K562 (cell line): ENCODE measurements around the gene ADRA2B. TPM values are rescaled to one million over a fixed set of nuclear protein-coding genes. Genes with fewer than 3 reads are reported as not detected.

Source experiments
- ATAC-seq: fragments of 200-7000 bp; cut with Tn5 transposase; 3 replicates; pipeline ENCODE4 v1.9.1; 2020; ENCODE audit warnings: moderate library complexity
- BruUV-seq: library from RNA; stranded (reverse); fragments of 400-500 nt; replicated peaks from 2 replicates; lab custom pipeline; 2021; lab: Mats Ljungman, UMichigan
- CTCF ChIA-PET: fragments of 300-600 bp; formaldehyde crosslinking; extraction: SDS; loops from one replicate; lab custom pipeline; 2021; ENCODE audit warnings: low intra/inter-chr PET ratio; lab: Yijun Ruan, JAX
- POLR2A ChIA-PET: fragments of 300-600, 350-650 bp; sonication (Branson Sonifier 250); formaldehyde crosslinking; extraction: SDS; loops from one replicate; lab custom pipeline; 2021; ENCODE audit warnings: antibody characterized with exemption, inconsistent platforms; lab: Yijun Ruan, JAX
- DNase-seq, 4 experiments: peaks; one replicate each; pipeline versions ENCODE4 v3.0.0 to v3.0.0-alpha.2; 2011 to 2018; ENCODE audit warnings: low spot score in 3 of 4, mixed read lengths in 3 of 4; ENCODE audit errors: extremely low read depth in 1 of 4
- FAIRE-seq: peaks from 2 replicates; lab custom pipeline; 2011; peaks lifted over from hg19 to GRCh38; lab: Jason Lieb, UNC
- H2AFZ ChIP-seq: 2 replicates; pipeline ENCODE4 v1.6.0; 2011; ENCODE audit warnings: low read depth, low read length, control low read depth, inconsistent platforms
- H3K27ac ChIP-seq: fragments of 200-600 bp; 3 replicates; pipeline ENCODE4 v1.8.0; 2011; ENCODE audit warnings: low read depth, mild to moderate bottlenecking, control low read depth, inconsistent platforms, low read length, moderate library complexity, mixed read lengths; ENCODE audit errors: extremely low read depth
- H3K27me3 ChIP-seq, 2 experiments: fragments of 300-600 bp in 1 of 2; 2 replicates in 1 of 2; 3 replicates in 1 of 2; pipeline versions ENCODE4 v1.6.0 to v1.8.0; 2011; ENCODE audit warnings: inconsistent platforms in 2 of 2, low read length in 2 of 2, mild to moderate bottlenecking in 1 of 2, mixed read lengths in 1 of 2, moderate library complexity in 1 of 2; ENCODE audit not compliant: control insufficient read depth in 2 of 2, insufficient read depth in 2 of 2
- H3K36me3 ChIP-seq: fragments of 300-600 bp; 3 replicates; pipeline ENCODE4 v1.8.0; 2011; ENCODE audit warnings: mild to moderate bottlenecking, low read length, inconsistent platforms; ENCODE audit not compliant: control insufficient read depth, insufficient read depth
- H3K4me1 ChIP-seq, 2 experiments: fragments of 200-600 bp in 1 of 2; replicated peaks in 1 of 2; 2 replicates in 1 of 2; 3 replicates in 1 of 2; pipeline versions ENCODE4 v1.5.1 to v1.8.0; 2011; ENCODE audit warnings: inconsistent platforms in 2 of 2, low read length in 2 of 2, mild to moderate bottlenecking in 1 of 2, mixed read lengths in 1 of 2, moderate library complexity in 1 of 2; ENCODE audit not compliant: control insufficient read depth in 2 of 2, insufficient read depth in 2 of 2
- H3K4me2 ChIP-seq: 2 replicates; pipeline ENCODE4 v1.6.1; 2011; ENCODE audit warnings: low read length, control low read depth, inconsistent platforms, mixed read lengths; ENCODE audit not compliant: insufficient read depth
- H3K4me3 ChIP-seq: fragments of 200-600 bp; sonication (generic), shearing (Covaris generic); 2 replicates; pipeline ENCODE4 v1.5.1; 2016; ENCODE audit warnings: control low read depth, inconsistent platforms
- H3K79me2 ChIP-seq: fragments of 200-600 bp; 3 replicates; pipeline ENCODE4 v1.8.0; 2011; ENCODE audit warnings: low read length, inconsistent platforms; ENCODE audit not compliant: control insufficient read depth, insufficient read depth
- H3K9ac ChIP-seq, 2 experiments: 2 replicates each; pipeline versions ENCODE4 v1.6.0 to v1.6.1; 2011; ENCODE audit warnings: low read depth in 2 of 2, low read length in 2 of 2, control low read depth in 1 of 2, inconsistent platforms in 1 of 2, mild to moderate bottlenecking in 1 of 2, mixed read lengths in 1 of 2; ENCODE audit not compliant: insufficient read depth in 1 of 2
- H3K9me1 ChIP-seq: one replicate; pipeline ENCODE4 v1.6.0; 2011; ENCODE audit warnings: inconsistent platforms, mild to moderate bottlenecking, low read length, moderate library complexity; ENCODE audit not compliant: control insufficient read depth, insufficient read depth
- H3K9me3 ChIP-seq: replicated peaks from 2 replicates; pipeline ENCODE4 v1.5.1; 2011; ENCODE audit warnings: low read depth, low read length, inconsistent platforms; ENCODE audit not compliant: control insufficient read depth, insufficient read depth
- H4K20me1 ChIP-seq: replicated peaks from 2 replicates; pipeline ENCODE4 v1.6.1; 2011; ENCODE audit warnings: low read length, inconsistent platforms, mixed read lengths; ENCODE audit not compliant: control insufficient read depth, insufficient read depth
- BHLHE40 ChIP-seq: IDR thresholded peaks from 2 replicates; pipeline ENCODE4 v1.6.1; 2011; ENCODE audit warnings: low read length, improper control_type of control experiment
- CTCF ChIP-seq, 3 experiments: IDR thresholded peaks in 2 of 3; conservative IDR thresholded peaks in 1 of 3; 2 replicates each; pipeline ENCODE4 v1.5.1; 2011 to 2012; ENCODE audit warnings: low read length in 3 of 3, mild to moderate bottlenecking in 3 of 3, control low read depth in 2 of 3, improper control_type of control experiment in 1 of 3, inconsistent platforms in 1 of 3, low read depth in 1 of 3, mixed read lengths in 1 of 3, moderate library complexity in 1 of 3; ENCODE audit not compliant: insufficient read depth in 2 of 3
- ETS2 ChIP-seq: IDR thresholded peaks from 2 replicates; pipeline ENCODE4 v1.6.1; 2016; ENCODE audit warnings: borderline replicate concordance, missing genetic modification characterization, mild to moderate bottlenecking, moderate library complexity, missing compliant biosample characterization; ENCODE audit not compliant: poor library complexity, severe bottlenecking
- KLF13 ChIP-seq: fragments of 450-650 bp; IDR thresholded peaks from 2 replicates; pipeline ENCODE4 v1.6.1; 2016; ENCODE audit warnings: missing genetic modification characterization, low read depth, mild to moderate bottlenecking, missing compliant biosample characterization, moderate library complexity, borderline replicate concordance
- MIER1 ChIP-seq: fragments of 450-650 bp; IDR thresholded peaks from 2 replicates; pipeline ENCODE4 v1.6.1; 2016; ENCODE audit warnings: antibody characterized with exemption, mild to moderate bottlenecking, low read depth
- ZNF121 ChIP-seq: sonication (generic); formaldehyde crosslinking; conservative IDR thresholded peaks from 2 replicates; pipeline ENCODE4 v1.8.0; 2022; ENCODE audit warnings: missing genetic modification reagents
- WGBS: fragments of 100-300 bp; shearing (Covaris generic); methylation state at CpG from one replicate; pipeline ENCODE4 v1.1.6; 2016; ENCODE audit warnings: low coverage, mixed read lengths; ENCODE audit not compliant: insufficient coverage; ENCODE audit errors: missing lambda C conversion rate; 5-methylcytosine and 5-hydroxymethylcytosine counted together
- in situ Hi-C: fragments of 300-500 bp; cut with MboI; formaldehyde crosslinking; loops from 4 replicates; pipeline ENCODE4 v1.15.0; 2018; ENCODE audit warnings: inconsistent platforms, mixed read lengths
- intact Hi-C: fragments of 100-400 bp; cut with micrococcal nuclease; formaldehyde crosslinking; loops from 2 replicates; pipeline ENCODE4 v1.14.2; 2022
- polyA plus RNA-seq, 8 experiments: library from polyadenylated mRNA; depleted of rRNA in 4 of 8; stranded (reverse) in 5 of 8; unstranded in 3 of 8; fragments of >200 nt; fragmentation: Nextera tagmentation in 2 of 8; fragmentation: Illumina TruSeq in 1 of 8; extraction: Ambion mirVana in 2 of 8; extraction: Trizol in 1 of 8; gene quantifications; 2 replicates each; pipeline versions ENCODE4 v1.2.1 to v1.2.3, GENCODE V29; 2011 to 2014; ENCODE audit warnings: inconsistent platforms in 1 of 8, missing spikeins in 1 of 8
- total RNA-seq, 7 experiments: library from RNA; depleted of rRNA in 6 of 7; stranded (reverse); fragments of >200 nt in 6 of 7; fragmentation: Illumina TruSeq in 2 of 7; extraction: Trizol in 2 of 7; gene quantifications; 2 replicates each; pipeline versions ENCODE4 v1.2.1 to v1.2.3, GENCODE V29; 2011 to 2021; ENCODE audit warnings: low replicate concordance in 1 of 7

The ADRA2B gene
- total and polyA plus RNA-seq, 9 of the 15 experiments (the other 6 are each of a cell fraction or from before 2014, with no cell fraction given): not detected

GRCh38 chr2:96147593-96148201 lies 31.3 kb upstream of the ADRA2B start:
- WGBS: 54% methylated on average over 9 of the region's 9 CpGs
- H3K4me1 ChIP-seq: peaks cover 22 to 36% of the 10 kb centered on the region in 2 experiments

More at GRCh38 chr2:96147593-96148201, 31.3 kb upstream of the ADRA2B start:
- no peaks in the 10 kb centered on the region for H3K27me3 ChIP-seq
- no peak overlapping the region for H3K4me3 ChIP-seq
- in situ Hi-C loops: no loop called here
- H3K9ac ChIP-seq: 0 out of 4 replicates have a peak overlapping the region, but pooled peaks of 1 of the 2 experiments have one; percentile 71
- TF ChIP-seq ZNF121 (CRISPR knock-in tag) (no peak), ETS2 (tag) (no peak), BHLHE40 (peak; percentile 61), KLF13 (tag) (no peak), MIER1 (no peak), CTCF (IDR thresholded peaks at IDR 0.05 in 2 of 3, conservative IDR thresholded peaks at IDR 0.05 in 1 of 3; ENCODE audit: insufficient read depth in 2 of 3, low read depth in 1 of 3, low read length in 3 of 3) (0 out of 6 replicates have a peak, but pooled peaks of 1 of the 3 experiments have one; percentile 2)
- BruUV-seq: no TSS peak
- H3K9me3 ChIP-seq: no peaks in the 10 kb centered on the region
- DNase-seq (no peak), ATAC-seq (0 out of 3 replicates have a peak, but pooled peaks have one; percentile 16), FAIRE-seq (no peak)
- H4K20me1 ChIP-seq: no peaks in the 10 kb centered on the region
- intact Hi-C loops: no loop called here
- POLR2A ChIA-PET: interaction anchor here (0.8 kb wide), 1 partner anchor 125 kb away, joined by 3 read pairs; no protein-coding TSS in a partner anchor
- no peak overlapping the region for H2AFZ ChIP-seq
- H3K36me3 ChIP-seq: no peaks in the 10 kb centered on the region
- H3K79me2 ChIP-seq: no peaks in the 10 kb centered on the region
- H3K27ac ChIP-seq: no peak overlapping the region
- CTCF ChIA-PET: no interaction called here
- no peaks in the 10 kb centered on the region for H3K9me1 ChIP-seq
- no peak overlapping the region for H3K4me2 ChIP-seq
